NCI-H1417 (cell line): ENCODE measurements around the gene SERINC5.
A peak's percentile ranks its signal among the peaks of the same experiment; 100 is the strongest.

Source experiments
- DNase-seq, 3 experiments: peaks; one replicate each; lab custom pipeline; 2025; lab: John Stamatoyannopoulos, UW

SERINC5 gene

GRCh38 chr5:80097451-80097850 lies 158.4 kb downstream of the SERINC5 start:
- DNase-seq = no peak

DNA sequence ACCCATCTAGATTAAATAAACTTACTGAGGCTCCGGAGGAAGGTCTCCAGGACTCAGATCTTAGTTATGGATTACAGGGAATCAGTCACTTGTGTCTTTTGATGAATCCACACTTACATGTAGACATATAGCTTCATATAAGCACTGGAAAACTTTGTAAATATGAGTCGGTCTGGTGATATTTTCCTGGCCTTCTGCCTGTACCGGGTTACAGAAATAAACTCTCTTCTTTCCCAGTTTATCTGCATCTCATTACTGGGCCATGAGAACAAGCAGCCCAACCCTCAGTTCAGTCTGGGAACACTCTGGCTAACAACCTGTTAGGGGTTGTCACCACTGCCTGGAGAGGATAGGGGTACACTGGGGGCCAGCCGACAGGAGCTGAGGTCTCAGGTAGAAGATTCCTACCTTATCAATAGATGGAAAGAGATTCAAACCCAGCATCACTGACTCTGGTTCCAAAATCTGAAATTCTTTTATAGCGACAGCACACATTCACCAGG lies 161.6 kb downstream of the SERINC5 start:
- no peak for DNase-seq

- no peak for DNase-seq
Measured at GRCh38 chr5:80093796-80094195, 162.1 kb downstream of the SERINC5 start.

GRCh38 chr5:80092486-80093107 lies 163.3 kb downstream of the SERINC5 start:
- no peak for DNase-seq

- peak; percentile 4 to 58 (median 45) for DNase-seq
Measured at GRCh38 chr5:80091792-80092192, 164.1 kb downstream of the SERINC5 start.

DNA sequence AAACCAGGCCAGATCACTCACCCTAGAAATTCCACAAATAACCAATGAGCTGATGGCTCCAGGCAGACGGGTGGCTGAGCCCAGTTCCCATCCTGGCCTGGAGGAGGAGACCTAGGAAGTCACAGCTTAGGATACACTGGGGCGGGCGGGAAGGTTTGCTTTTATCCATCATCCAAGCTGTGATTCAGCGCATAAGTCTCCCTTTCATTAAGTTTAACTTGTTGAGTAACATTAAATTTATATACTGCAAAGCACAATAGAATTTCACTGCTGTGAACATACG lies 165.0 kb downstream of the SERINC5 start:
- DNase-seq = no peak

GRCh38 chr5:80083101-80083890 lies 172.6 kb downstream of the SERINC5 start:
- peak in 2 of 3 experiments; percentile 56 to 70 for DNase-seq

DNA sequence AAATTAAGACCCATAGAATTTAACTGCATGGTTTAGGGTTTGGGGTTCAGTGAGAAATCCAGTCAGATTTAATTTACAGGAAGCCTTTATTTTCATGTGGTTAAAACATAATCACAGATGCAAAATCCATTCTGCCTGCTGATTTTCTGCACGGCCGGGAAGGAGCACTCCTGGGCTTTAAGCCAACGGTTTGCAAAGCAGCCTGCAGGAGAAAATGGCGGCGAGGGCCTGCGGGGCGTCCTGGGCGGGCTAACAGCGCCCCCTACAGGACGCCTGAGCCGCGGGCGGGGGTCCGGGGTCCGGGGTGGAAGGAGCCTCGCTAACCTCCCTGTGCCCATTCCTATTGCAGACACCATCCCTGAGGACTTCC lies 173.1 kb downstream of the SERINC5 start:
- peak in 1 of 3 experiments; percentile 83 for DNase-seq

GRCh38 chr5:80082281-80082680 lies 173.6 kb downstream of the SERINC5 start:
- DNase-seq = no peak

- no peak for DNase-seq
Measured at GRCh38 chr5:80078921-80079320, 176.9 kb downstream of the SERINC5 start.

GRCh38 chr5:80077051-80077714 lies 178.7 kb downstream of the SERINC5 start:
- no peak for DNase-seq

- no peak for DNase-seq
Measured at GRCh38 chr5:80076131-80077050, 179.5 kb downstream of the SERINC5 start.

DNA sequence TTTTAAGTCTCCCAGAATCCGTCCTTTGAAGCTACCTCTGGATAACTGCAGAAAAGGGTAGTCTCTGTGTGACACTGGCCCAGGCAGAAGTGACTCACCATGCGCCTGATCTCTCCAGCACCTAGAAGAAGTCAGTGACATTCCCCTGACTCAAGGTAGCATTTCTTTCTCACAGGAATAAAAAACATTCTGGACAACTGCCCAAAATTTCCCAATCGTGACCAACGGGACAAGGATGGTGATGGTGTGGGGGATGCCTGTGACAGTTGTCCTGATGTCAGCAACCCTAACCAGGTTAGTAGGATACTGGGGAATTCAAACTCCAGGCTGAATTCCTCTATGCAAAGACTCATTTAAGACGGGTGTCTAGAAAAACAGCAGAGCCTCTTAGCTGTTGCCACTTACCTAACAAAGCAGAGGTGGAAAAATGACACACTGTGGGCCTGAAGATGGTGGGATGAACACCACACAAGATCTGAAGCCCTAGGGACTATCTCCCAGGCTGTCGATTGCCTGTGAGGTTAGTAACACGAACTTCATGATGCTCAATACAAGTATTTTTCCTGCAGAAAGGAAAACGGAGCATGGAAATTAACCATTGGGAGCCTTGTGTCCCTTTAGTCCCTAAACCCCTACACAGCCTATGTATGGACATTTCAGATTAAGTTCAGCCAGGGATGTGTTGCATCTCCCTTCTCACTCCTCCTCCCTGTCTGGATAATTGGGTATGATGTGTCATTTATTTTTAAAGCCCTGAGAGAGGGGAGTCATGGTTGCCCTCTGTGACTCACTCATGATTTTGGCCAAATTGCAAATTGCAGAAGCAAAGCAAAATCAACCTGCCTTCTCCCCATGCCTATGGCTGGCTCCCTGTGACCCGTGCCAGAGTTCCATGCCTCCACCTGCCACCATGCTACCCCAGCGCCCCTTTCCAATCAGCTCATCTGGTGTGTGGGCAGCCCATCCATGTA lies 183.5 kb downstream of the SERINC5 start:
- DNase-seq = no peak

- no peak for DNase-seq
Measured at GRCh38 chr5:80071510-80072021, 184.3 kb downstream of the SERINC5 start.

- no peak for DNase-seq
Measured at GRCh38 chr5:80070338-80071056, 185.4 kb downstream of the SERINC5 start.

DNA sequence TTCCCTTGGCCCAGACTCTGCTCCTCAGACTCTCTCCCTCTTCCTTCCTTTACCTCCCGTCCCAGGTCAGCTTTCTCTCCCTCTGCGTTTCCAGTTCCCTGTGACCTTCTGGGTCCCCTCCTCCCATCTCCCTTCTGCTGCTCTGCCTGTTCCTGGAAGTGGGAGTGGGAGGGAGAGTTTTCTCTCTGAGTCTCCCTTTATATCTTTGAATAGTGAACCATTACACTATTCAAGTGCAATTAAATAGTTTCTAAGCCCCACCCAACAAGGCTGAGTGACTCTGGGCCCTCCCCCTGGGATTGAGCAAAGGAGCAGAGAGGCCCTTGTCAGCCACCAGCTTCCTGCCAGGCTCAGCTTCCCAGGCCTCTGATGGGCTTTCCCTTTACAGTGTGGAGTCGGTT lies 185.9 kb downstream of the SERINC5 start:
- no peak for DNase-seq

DNA sequence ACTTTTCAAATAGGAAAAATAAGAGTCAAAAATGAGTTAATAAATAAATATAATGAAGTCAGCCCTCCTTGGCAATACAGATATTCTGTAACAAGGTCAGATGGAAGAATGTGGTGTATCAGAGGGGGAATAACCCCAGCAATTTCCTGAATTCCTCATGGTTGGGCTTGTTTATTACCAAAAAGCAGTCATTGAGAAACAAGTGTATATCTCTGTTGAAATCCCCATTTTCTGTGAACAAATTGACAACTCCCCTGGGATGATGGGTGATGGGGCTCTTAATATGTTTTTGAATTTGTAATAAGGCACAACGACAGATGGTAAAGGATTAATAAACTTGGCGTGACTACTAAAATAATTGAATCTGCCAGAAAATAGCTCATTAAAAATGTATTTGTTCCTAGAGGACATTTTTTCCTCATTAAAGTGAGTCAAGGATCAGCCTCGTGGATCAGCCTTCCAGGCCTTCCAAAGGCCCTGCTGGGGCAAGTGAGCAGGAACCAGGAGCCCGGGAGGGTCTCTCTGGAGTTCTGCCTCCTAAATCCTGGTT lies 186.5 kb downstream of the SERINC5 start:
- no peak for DNase-seq

DNA sequence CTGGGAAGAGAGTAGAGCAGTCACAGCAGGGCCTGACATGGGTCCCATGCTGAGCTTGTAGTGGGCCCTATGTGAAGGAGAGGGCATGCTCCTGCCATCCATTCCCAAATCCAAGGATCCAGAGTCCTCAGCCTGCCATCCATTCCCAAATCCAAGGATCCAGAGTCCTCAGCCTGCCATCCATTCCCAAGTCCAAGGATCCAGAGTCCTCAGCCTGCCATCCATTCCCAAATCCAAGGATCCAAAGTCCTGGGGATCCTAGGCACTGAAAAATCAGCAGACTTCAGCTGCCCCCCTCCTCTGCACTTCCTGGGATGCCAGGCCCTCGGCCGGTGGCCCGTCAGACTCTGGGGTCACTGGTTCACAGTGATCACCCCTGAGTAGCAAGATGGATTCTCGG lies 187.1 kb downstream of the SERINC5 start:
- DNase-seq = no peak

- no peak for DNase-seq
Measured at GRCh38 chr5:80068246-80068636, 187.6 kb downstream of the SERINC5 start.
